Common myeloid progenitor, CD34-positive (primary cell): ENCODE results near the gene SVIL.
"Not testable (repeated sequence)": the region's sequence is repeated elsewhere in the genome, so short reads cannot be mapped to it uniquely, and the experiment has no call there.

Experiments used
- CTCF ChIA-PET: fragments of 350-600 bp; sonication (Branson Sonifier 250); formaldehyde crosslinking; loops from one replicate; lab custom pipeline; 2021; ENCODE audit warnings: antibody characterized with exemption; lab: Charles Lee
- POLR2A ChIA-PET: fragments of 350-600 bp; sonication (Branson Sonifier 250); formaldehyde crosslinking; loops from one replicate; lab custom pipeline; 2021; ENCODE audit warnings: antibody characterized with exemption; lab: Charles Lee
- DNase-seq, 3 donors: peaks; one replicate each; pipeline versions ENCODE4 v3.0.0 to v3.0.0-alpha.2; 2013
- H3K27ac ChIP-seq, 2 experiments: 1 replicate in 1 of 2; 2 replicates in 1 of 2; pipeline ENCODE4 v1.7.0; 2013; ENCODE audit warnings: inconsistent platforms in 2 of 2, low read length in 2 of 2, mild to moderate bottlenecking in 2 of 2, low read depth in 1 of 2, moderate library complexity in 1 of 2; ENCODE audit not compliant: severe bottlenecking in 2 of 2, insufficient read depth in 1 of 2, poor library complexity in 1 of 2
- H3K27me3 ChIP-seq, 5 experiments: replicated peaks in 2 of 5; 1 replicate in 3 of 5; 2 replicates in 2 of 5; pipeline versions ENCODE4 v1.6.1 to v1.7.0; 2013; ENCODE audit warnings: low read length in 4 of 5, mild to moderate bottlenecking in 2 of 5, moderate library complexity in 2 of 5, inconsistent platforms in 1 of 5; ENCODE audit not compliant: insufficient read depth in 5 of 5, control insufficient read depth in 4 of 5
- H3K36me3 ChIP-seq, 4 experiments: 1 replicate in 2 of 4; 2 replicates in 2 of 4; pipeline versions ENCODE4 v1.6.1 to v1.7.0; 2013; ENCODE audit warnings: low read length in 3 of 4, control low read depth in 1 of 4, mild to moderate bottlenecking in 1 of 4; ENCODE audit not compliant: control insufficient read depth in 4 of 4, insufficient read depth in 4 of 4
- H3K4me1 ChIP-seq, 4 experiments: 1 replicate in 3 of 4; 2 replicates in 1 of 4; pipeline versions ENCODE4 v1.6.1 to v1.7.1; 2013; ENCODE audit warnings: low read length in 3 of 4, mild to moderate bottlenecking in 3 of 4, control low read depth in 1 of 4, inconsistent platforms in 1 of 4, moderate library complexity in 1 of 4; ENCODE audit not compliant: control insufficient read depth in 4 of 4, insufficient read depth in 4 of 4; ENCODE audit errors: control extremely low read depth in 1 of 4
- H3K4me3 ChIP-seq, 7 experiments: 1 replicate in 4 of 7; 2 replicates in 3 of 7; pipeline versions ENCODE4 v1.5.1 to v1.7.0; 2013; ENCODE audit warnings: mild to moderate bottlenecking in 7 of 7, low read length in 6 of 7, moderate library complexity in 6 of 7, inconsistent platforms in 2 of 7, low read depth in 2 of 7, control low read depth in 1 of 7; ENCODE audit not compliant: insufficient read depth in 4 of 7, control insufficient read depth in 1 of 7; ENCODE audit errors: extremely low read depth in 1 of 7
- H3K9me3 ChIP-seq, 5 experiments: 1 replicate in 4 of 5; 2 replicates in 1 of 5; pipeline versions ENCODE4 v1.6.1 to v1.7.1; 2013; ENCODE audit warnings: low read length in 4 of 5, mild to moderate bottlenecking in 2 of 5, inconsistent platforms in 1 of 5, low read depth in 1 of 5, moderate library complexity in 1 of 5; ENCODE audit not compliant: control insufficient read depth in 4 of 5, insufficient read depth in 2 of 5; ENCODE audit errors: control extremely low read depth in 1 of 5
- WGBS: methylation state at CpG from one replicate; pipeline ENCODE4 v1.1.5; 2013; ENCODE audit not compliant: insufficient coverage; 5-methylcytosine and 5-hydroxymethylcytosine counted together

The SVIL gene

DNA sequence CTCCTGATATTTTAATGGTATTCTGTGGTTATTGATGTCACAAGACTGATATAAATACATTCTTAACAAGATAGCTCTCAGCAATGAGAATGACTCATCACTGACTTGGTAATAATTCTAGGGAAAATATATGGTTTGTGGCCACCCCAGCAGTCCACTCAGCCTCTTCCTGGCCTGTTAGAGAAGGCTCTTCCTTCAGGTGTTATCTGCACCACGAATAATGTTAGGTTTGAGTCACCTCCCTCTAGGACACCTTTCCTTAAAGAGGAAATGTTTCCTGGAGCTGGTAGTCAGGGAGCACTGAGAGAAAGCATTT, 163.3 kb downstream of the SVIL start:
- POLR2A ChIA-PET = no interaction called here
- Histone ChIP-seq H3K4me3 (no peak overlapping the region), H3K4me1 (peaks cover 0 to 11% (median 0%) of the 10 kb centered on the region in 4 experiments), H3K27ac (no peak overlapping the region), H3K9me3 (no peaks in the 10 kb centered on the region), H3K27me3 (no peaks in the 10 kb centered on the region), H3K36me3 (peaks cover 13 to 65% (median 26%) of the 10 kb centered on the region in 4 experiments)
- CTCF ChIA-PET = interaction anchor here (1.0 to 2.2 kb wide), 9 partner anchors 9 to 42 kb away, joined by 3 to 8 read pairs (median 4); no protein-coding TSS in a partner anchor
- 67% methylated on average over 1 of the region's 1 CpG for whole genome bisulfite sequencing
- peak in 2 of 3 donors; percentile 15 to 27 for DNase-seq

DNA sequence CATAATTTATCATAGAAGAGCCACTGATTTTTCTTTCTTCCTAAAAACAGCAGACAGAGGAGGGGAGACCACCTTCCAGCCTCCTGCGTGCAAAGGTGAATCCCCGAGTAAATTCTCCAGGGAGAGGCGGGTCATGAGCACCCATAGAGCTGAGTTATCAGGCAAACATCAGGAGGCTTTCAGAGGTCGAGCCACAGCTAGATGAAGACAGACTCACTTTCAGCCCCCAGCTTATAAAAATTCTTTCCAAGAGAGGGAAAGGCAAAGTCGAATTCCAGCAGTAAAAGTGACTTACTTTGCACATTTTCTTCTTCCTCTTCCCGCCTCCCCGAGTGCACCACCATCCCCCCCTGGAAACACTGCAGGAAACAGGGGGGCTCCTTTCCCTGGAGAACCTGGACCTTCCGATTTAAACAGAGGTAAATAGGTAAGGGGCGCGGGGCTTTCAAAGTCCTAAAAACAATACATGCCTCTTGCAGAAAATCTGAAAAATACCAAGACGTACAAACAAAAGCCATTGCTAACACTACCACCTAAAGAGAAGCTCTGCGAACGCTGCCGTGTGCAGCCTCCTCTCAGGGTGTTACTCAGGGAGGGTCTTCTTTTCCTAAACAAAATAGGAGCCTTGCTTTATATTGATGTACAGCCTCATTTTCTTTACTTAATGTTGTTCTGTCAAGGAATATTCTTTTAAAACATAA, 163.8 kb downstream of the SVIL start:
- no peak overlapping the region for H3K4me3 ChIP-seq
- H3K27me3 ChIP-seq = no peaks in the 10 kb centered on the region
- 81% methylated on average over 8 of the region's 14 CpGs for WGBS
- ChIA-PET POLR2A (no interaction called here), CTCF (interaction anchor here (1.0 to 2.2 kb wide), 9 partner anchors 9 to 41 kb away, joined by 3 to 8 read pairs (median 4); no protein-coding TSS in a partner anchor)
- H3K4me1 ChIP-seq = peaks cover 0 to 11% (median 0%) of the 10 kb centered on the region in 4 experiments
- DNase-seq = no peak
- no peaks in the 10 kb centered on the region for H3K9me3 ChIP-seq
- H3K27ac ChIP-seq = no peak overlapping the region
- peaks cover 13 to 65% (median 26%) of the 10 kb centered on the region in 4 experiments for H3K36me3 ChIP-seq

DNA sequence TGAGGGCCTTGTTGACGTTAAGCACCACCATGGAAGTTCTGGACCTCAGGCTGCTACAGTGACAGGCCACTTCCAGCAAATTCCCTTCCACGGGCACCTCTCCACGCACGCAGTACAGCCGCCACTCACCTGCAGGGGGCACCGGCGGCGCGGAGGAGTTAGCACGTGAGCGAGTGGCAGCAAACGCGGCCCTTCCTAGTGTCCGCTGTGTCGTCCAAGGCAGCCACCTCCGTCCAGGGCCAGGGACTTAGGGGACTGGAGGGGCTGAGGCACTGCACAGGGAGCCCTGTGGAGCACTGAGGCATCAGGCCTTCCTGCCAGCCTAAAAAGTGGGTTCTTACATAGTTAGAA, 164.4 kb downstream of the SVIL start:
- CTCF ChIA-PET = interaction anchor here (1.5 kb wide), 3 partner anchors 10 to 15 kb away, joined by 3 to 5 read pairs (median 5); no protein-coding TSS in a partner anchor
- POLR2A ChIA-PET = no interaction called here
- H3K9me3 ChIP-seq = no peaks in the 10 kb centered on the region
- WGBS = 96% methylated on average over 16 of the region's 16 CpGs
- no peak overlapping the region for H3K4me3 ChIP-seq
- H3K36me3 ChIP-seq = peaks cover 13 to 62% (median 27%) of the 10 kb centered on the region in 4 experiments
- no peak overlapping the region for H3K27ac ChIP-seq
- no peak for DNase-seq
- no peaks in the 10 kb centered on the region for H3K27me3 ChIP-seq
- peaks cover 0 to 11% (median 0%) of the 10 kb centered on the region in 4 experiments for H3K4me1 ChIP-seq

DNA sequence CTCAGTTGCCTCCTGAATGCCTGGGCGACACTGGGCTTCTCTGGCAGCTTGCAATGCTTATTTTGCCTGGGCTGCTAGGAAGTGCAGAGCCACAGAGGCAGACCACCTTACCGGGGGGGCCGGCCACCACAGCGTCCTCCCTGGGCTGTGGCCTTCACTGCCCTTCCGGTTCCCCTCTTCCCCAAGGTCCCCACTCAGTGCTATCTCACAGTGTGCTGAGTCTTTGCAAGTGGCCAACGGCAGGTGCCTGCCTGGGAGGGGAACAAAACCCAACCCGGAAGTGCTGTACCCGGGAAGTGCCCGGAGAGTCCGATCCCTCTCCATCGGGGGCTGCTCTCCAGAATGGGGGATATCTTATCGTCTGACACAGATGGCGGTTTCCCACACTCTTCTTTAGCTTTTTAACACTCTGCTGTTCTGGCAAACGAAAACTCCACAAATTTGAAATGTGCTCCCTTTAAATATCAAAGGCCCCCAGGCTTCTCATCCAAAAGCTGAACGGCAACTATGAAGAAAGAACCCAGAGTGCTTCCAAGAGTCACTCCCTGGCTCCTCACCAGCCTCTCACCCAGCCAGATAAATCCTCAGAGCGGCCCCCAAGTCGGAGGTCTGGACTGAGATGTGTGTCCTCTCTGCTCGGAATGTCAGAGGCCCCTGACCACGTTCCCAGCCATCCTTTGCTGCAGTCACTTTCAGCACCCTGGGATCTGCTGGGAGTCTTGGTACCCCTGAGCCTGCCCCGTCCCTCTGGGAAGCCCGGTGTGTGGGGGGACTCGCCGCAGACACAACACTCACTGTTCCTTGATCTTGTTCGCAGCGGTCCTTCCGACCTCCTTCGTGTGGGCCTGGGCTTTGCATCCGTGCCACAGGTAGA, 165.1 kb downstream of the SVIL start:
- WGBS = 94% methylated on average over 27 of the region's 28 CpGs
- H3K27me3 ChIP-seq = no peaks in the 10 kb centered on the region
- ChIA-PET POLR2A (no interaction called here), CTCF (interaction anchor here (1.5 kb wide), 2 partner anchors 9 to 14 kb away, joined by 3 to 5 read pairs; no protein-coding TSS in a partner anchor)
- H3K4me3 ChIP-seq = no peak overlapping the region
- peaks cover 15 to 65% (median 32%) of the 10 kb centered on the region in 4 experiments for H3K36me3 ChIP-seq
- DNase-seq = no peak
- no peaks in the 10 kb centered on the region for H3K9me3 ChIP-seq
- H3K27ac ChIP-seq = no peak overlapping the region
- peaks cover 0 to 11% (median 0%) of the 10 kb centered on the region in 4 experiments for H3K4me1 ChIP-seq

DNA sequence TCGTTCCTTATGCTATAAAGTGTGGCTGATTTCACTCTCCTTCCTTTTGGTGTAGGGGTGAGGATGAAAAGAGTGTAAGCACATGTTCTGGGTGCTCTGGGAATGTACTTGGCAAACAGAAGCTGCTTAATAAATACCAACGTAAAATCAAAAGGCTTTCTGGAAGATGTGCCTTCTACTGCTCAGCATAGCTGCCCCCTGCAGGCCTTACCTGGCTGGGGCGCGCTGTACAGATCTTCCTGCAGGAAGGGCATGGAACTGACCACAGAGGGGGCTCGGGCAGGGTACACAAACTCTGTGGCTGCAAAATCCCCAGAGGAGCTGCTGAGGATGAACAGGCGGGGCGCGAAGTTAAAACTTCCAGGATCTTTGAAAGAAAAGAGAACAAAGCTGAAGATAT, 169.4 kb downstream of the SVIL start:
- no peaks in the 10 kb centered on the region for H3K4me1 ChIP-seq
- CTCF ChIA-PET = no interaction called here
- no peak for DNase-seq
- peaks cover 31 to 72% (median 40%) of the 10 kb centered on the region in 4 experiments for H3K36me3 ChIP-seq
- no peaks in the 10 kb centered on the region for H3K27me3 ChIP-seq
- no peak overlapping the region for H3K27ac ChIP-seq
- WGBS = 98% methylated on average over 7 of the region's 8 CpGs
- H3K9me3 ChIP-seq = peaks cover 0 to 9% (median 5%) of the 10 kb centered on the region in 5 experiments
- H3K4me3 ChIP-seq = no peak overlapping the region
- POLR2A ChIA-PET = no interaction called here

DNA sequence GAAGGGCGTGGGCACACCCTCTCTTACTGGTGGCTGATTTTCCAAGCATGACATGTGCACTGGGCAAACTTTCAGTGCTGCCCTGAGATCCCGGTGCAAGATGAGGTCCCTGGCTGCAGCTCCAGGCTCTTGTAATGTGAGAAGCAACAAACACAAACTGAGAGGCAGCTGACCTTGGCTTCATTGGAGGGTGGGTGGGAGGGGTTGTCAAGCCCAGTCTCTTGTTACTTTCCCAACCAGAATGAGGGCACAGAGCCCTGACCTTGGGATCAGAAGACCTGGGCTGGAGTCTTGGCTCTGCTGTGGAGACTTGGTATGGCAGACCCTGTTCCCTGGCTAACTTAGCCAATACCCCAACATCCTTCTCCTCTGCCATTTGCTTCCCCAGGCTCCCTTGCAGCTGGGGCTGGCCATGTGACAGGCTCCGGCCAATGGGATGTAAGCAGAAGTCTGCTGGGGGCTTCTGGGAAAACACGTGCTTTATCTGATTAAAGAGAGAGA, 170.1 kb downstream of the SVIL start:
- H3K4me3 ChIP-seq, H3K27me3 ChIP-seq, H3K27ac ChIP-seq, DNase-seq, H3K4me1 ChIP-seq, POLR2A ChIA-PET: not testable (repeated sequence)
- 94% methylated on average over 2 of the region's 4 CpGs for WGBS
- Histone ChIP-seq H3K36me3 (peaks cover 30 to 72% (median 41%) of the 10 kb centered on the region in 4 experiments), H3K9me3 (peaks cover 5 to 15% (median 8%) of the 10 kb centered on the region in 5 experiments)
- CTCF ChIA-PET = interaction anchor here (1.3 kb wide), 1 partner anchor 14 kb away, joined by 3 read pairs; no protein-coding TSS in a partner anchor
